A549 (cell line): ENCODE results near the gene MYF5. TPM values are rescaled to one million over a fixed set of nuclear protein-coding genes. Genes with fewer than 3 reads are reported as not detected.

Experiments
- ATAC-seq, 2 experiments: fragments of 200-7000 bp in 1 of 2; fragments of >200 bp in 1 of 2; cut with Nextera tagmentation in 1 of 2; cut with Tn5 transposase in 1 of 2; 3 replicates each; pipeline versions ENCODE4 v1.8.0 to v1.9.1; 2018 to 2020; ENCODE audit warnings: mild to moderate bottlenecking in 1 of 2, moderate library complexity in 1 of 2
- CTCF ChIA-PET: fragments of 300-600 bp; sonication (Branson Sonifier 250); formaldehyde crosslinking; extraction: SDS; loops from one replicate; lab custom pipeline; 2021; ENCODE audit warnings: antibody characterized with exemption, inconsistent platforms; lab: Yijun Ruan, JAX
- POLR2A ChIA-PET: fragments of 350-600 bp; formaldehyde crosslinking; extraction: SDS; loops from one replicate; lab custom pipeline; 2021; ENCODE audit warnings: antibody characterized with exemption, inconsistent platforms; lab: Yijun Ruan, JAX
- DNase-seq, 2 experiments: peaks; one replicate each; pipeline versions ENCODE4 v3.0.0 to v3.0.0-alpha.2; 2011 to 2016; ENCODE audit warnings: low read depth in 1 of 2, low spot score in 1 of 2
- FAIRE-seq: peaks from 2 replicates; lab custom pipeline; 2011; peaks lifted over from hg19 to GRCh38; lab: Jason Lieb, UNC
- H3K27ac ChIP-seq, 2 experiments: fragments of >200 bp; sonication (Bioruptor Twin); formaldehyde crosslinking; 3 replicates each; pipeline ENCODE4 v1.5.1; 2016 to 2017
- H3K4me1 ChIP-seq: fragments of >200 bp; sonication (Bioruptor Twin); formaldehyde crosslinking; 3 replicates; pipeline ENCODE4 v1.6.1; 2016
- H3K4me2 ChIP-seq: fragments of >200 bp; sonication (Bioruptor Twin); formaldehyde crosslinking; 3 replicates; pipeline ENCODE4 v1.6.1; 2016
- H3K4me3 ChIP-seq: fragments of >200 bp; sonication (Bioruptor Twin); formaldehyde crosslinking; 3 replicates; pipeline ENCODE4 v1.5.1; 2016
- H3K9me3 ChIP-seq: fragments of >200 bp; sonication (Bioruptor Twin); formaldehyde crosslinking; 3 replicates; pipeline ENCODE4 v1.6.1; 2016
- BCL3 ChIP-seq: fragments of >200 bp; sonication (Bioruptor Twin); formaldehyde crosslinking; IDR thresholded peaks from 3 replicates; pipeline ENCODE4 v1.6.1; 2016
- CEBPB ChIP-seq, 2 experiments: fragments of >200 bp in 1 of 2; sonication (Bioruptor Twin) in 1 of 2; formaldehyde crosslinking in 1 of 2; IDR thresholded peaks; 2 replicates each; pipeline ENCODE4 v1.6.1; 2012 to 2016
- CHD2 ChIP-seq: fragments of 150-350 bp; IDR thresholded peaks from 2 replicates; pipeline ENCODE4 v1.6.1; 2014; ENCODE audit warnings: low read length; ENCODE audit not compliant: partially characterized antibody
- CTCF ChIP-seq: fragments of >200 bp; sonication (Bioruptor Twin); formaldehyde crosslinking; IDR thresholded peaks from 3 replicates; pipeline ENCODE4 v1.5.1; 2016
- ESRRA ChIP-seq: fragments of 150-350 bp; IDR thresholded peaks from 2 replicates; pipeline ENCODE4 v1.6.1; 2014; ENCODE audit warnings: mild to moderate bottlenecking, low read length, borderline replicate concordance
- FOSB ChIP-seq: fragments of 250-450 bp; sonication (Bioruptor Pico); IDR thresholded peaks from 2 replicates; pipeline ENCODE4 v1.5.0; 2020; ENCODE audit warnings: mild to moderate bottlenecking, moderate library complexity
- FOXS1 ChIP-seq: fragments of 250-450 bp; sonication (Bioruptor Pico); IDR thresholded peaks from 2 replicates; pipeline ENCODE4 v1.5.0; 2020; ENCODE audit warnings: mild to moderate bottlenecking, moderate library complexity
- HDAC2 ChIP-seq: fragments of 200-600 bp; sonication (generic); IDR thresholded peaks from 2 replicates; pipeline ENCODE4 v1.6.1; 2016
- HES2 ChIP-seq: fragments of >200 bp; sonication (Bioruptor Twin); formaldehyde crosslinking; IDR thresholded peaks from 2 replicates; pipeline ENCODE4 v1.6.1; 2016
- HOXA7 ChIP-seq: fragments of 250-450 bp; sonication (Bioruptor Pico); IDR thresholded peaks from 2 replicates; pipeline ENCODE4 v1.5.0; 2020; ENCODE audit warnings: mild to moderate bottlenecking, moderate library complexity
- HOXB5 ChIP-seq: fragments of 250-450 bp; sonication (Bioruptor Pico); IDR thresholded peaks from 2 replicates; pipeline ENCODE4 v1.5.0; 2020; ENCODE audit warnings: mild to moderate bottlenecking, moderate library complexity
- JUN ChIP-seq, 2 experiments: fragments of >200 bp; sonication (Bioruptor Twin); formaldehyde crosslinking; IDR thresholded peaks; 2 replicates in 1 of 2; 3 replicates in 1 of 2; pipeline ENCODE4 v1.6.1; 2016 to 2017
- KDM5A ChIP-seq: fragments of 200-600 bp; sonication (generic); IDR thresholded peaks from 2 replicates; pipeline ENCODE4 v1.6.1; 2016; ENCODE audit warnings: antibody characterized with exemption, mild to moderate bottlenecking
- MAFK ChIP-seq: fragments of 450-650 bp; IDR thresholded peaks from 2 replicates; pipeline ENCODE4 v1.6.1; 2014; ENCODE audit not compliant: partially characterized antibody
- NPAS2 ChIP-seq: fragments of 250-450 bp; sonication (Bioruptor Pico); IDR thresholded peaks from 2 replicates; pipeline ENCODE4 v1.8.0; 2022; ENCODE audit warnings: mild to moderate bottlenecking, moderate library complexity, borderline replicate concordance
- RAD21 ChIP-seq, 2 experiments: fragments of >200 bp in 1 of 2; sonication (Bioruptor Twin) in 1 of 2; formaldehyde crosslinking in 1 of 2; IDR thresholded peaks in 1 of 2; conservative IDR thresholded peaks in 1 of 2; 2 replicates in 1 of 2; 3 replicates in 1 of 2; pipeline ENCODE4 v1.6.1; 2012 to 2018; ENCODE audit warnings: inconsistent platforms in 1 of 2
- RFX5 ChIP-seq: fragments of 450-650 bp; IDR thresholded peaks from 2 replicates; pipeline ENCODE4 v1.7.1; 2014; ENCODE audit warnings: antibody characterized with exemption, mild to moderate bottlenecking, moderate library complexity
- SMC3 ChIP-seq: fragments of >200 bp; sonication (Bioruptor Twin); formaldehyde crosslinking; IDR thresholded peaks from 3 replicates; pipeline ENCODE4 v1.6.1; 2018; ENCODE audit warnings: inconsistent platforms
- TP53 ChIP-seq: fragments of 250-450 bp; sonication (Bioruptor Pico); IDR thresholded peaks from 2 replicates; pipeline ENCODE4 v1.5.0; 2021; ENCODE audit warnings: mild to moderate bottlenecking, moderate library complexity
- USF2 ChIP-seq: fragments of 450-650 bp; IDR thresholded peaks from 2 replicates; pipeline ENCODE4 v1.6.1; 2014; ENCODE audit warnings: antibody characterized with exemption
- WGBS: methylation state at CpG from one replicate; pipeline ENCODE4 v1.1.6; 2017; ENCODE audit errors: missing lambda C conversion rate; 5-methylcytosine and 5-hydroxymethylcytosine counted together
- polyA plus RNA-seq, 4 experiments: library from polyadenylated mRNA; depleted of rRNA in 3 of 4; stranded (reverse); fragments of >200 nt; fragmentation: RNase III in 1 of 4; extraction: RNeasy Plus Mini Kit Qiagen cat#74134 plus additional on column Dnase treatment in 1 of 4; gene quantifications; 2 replicates in 3 of 4; 3 replicates in 1 of 4; pipeline ENCODE4 v1.2.3, GENCODE V29; 2011 to 2017

MYF5 gene
- polyA plus RNA-seq, 2 of the 4 experiments (the other 2 are of a cell fraction), result not detected

GRCh38 chr12:80763874-80764273 is 47.2 kb downstream of the MYF5 start:
- Histone ChIP-seq H3K4me3 (no peak overlapping the region), H3K27ac (no peak overlapping the region), H3K9me3 (no peaks in the 10 kb centered on the region), H3K4me2 (no peak overlapping the region), H3K4me1 (no peaks in the 10 kb centered on the region)
- WGBS, result 0% methylated on average over 4 of the region's 4 CpGs
- FAIRE-seq (peak; percentile 94), DNase-seq (peak in 1 of 2 experiments; percentile 53), ATAC-seq (no peak)
- TF ChIP-seq RAD21 (conservative IDR thresholded peaks at IDR 0.05 in 1 of 2, IDR thresholded peaks at IDR 0.05 in 1 of 2) (peak; percentile 66 to 78), KDM5A (no peak), USF2 (no peak), FOXS1 (no peak), SMC3 (peak; percentile 76), TP53 (CRISPR knock-in tag) (no peak), HOXB5 (CRISPR knock-in tag) (no peak), FOSB (no peak), CTCF (peak; percentile 76), HDAC2 (no peak), NPAS2 (CRISPR knock-in tag) (no peak)
- ChIA-PET POLR2A (no interaction called here), CTCF (interaction anchor here (0.7 to 1.9 kb wide), 4 partner anchors 18 to 560 kb away, joined by 3 to 8 read pairs (median 4); no protein-coding TSS in a partner anchor)

- ATAC-seq, result no peak
- CTCF ChIA-PET, result no interaction called here
- 34% methylated on average over 1 of the region's 1 CpG for whole genome bisulfite sequencing
- DNase-seq, result no peak
- FAIRE-seq, result no peak
- no peak for TF ChIP-seq SMC3
- no peak for TF ChIP-seq RAD21 (conservative IDR thresholded peaks at IDR 0.05 in 1 of 2, IDR thresholded peaks at IDR 0.05 in 1 of 2)
- TF ChIP-seq HES2, result no peak
- no peak for TF ChIP-seq USF2
- TF ChIP-seq CTCF, result no peak
- no peak for TF ChIP-seq ESRRA
- no peak for TF ChIP-seq KDM5A
- no peak for TF ChIP-seq RFX5
- TF ChIP-seq CHD2, result no peak
- no peak for TF ChIP-seq TP53 (CRISPR knock-in tag)
- TF ChIP-seq JUN (IDR thresholded peaks at IDR 0.05), result no peak
- TF ChIP-seq MAFK, result no peak
- TF ChIP-seq BCL3, result no peak
- no peak for TF ChIP-seq HOXA7 (CRISPR knock-in tag)
- TF ChIP-seq CEBPB (IDR thresholded peaks at IDR 0.05), result no peak
- Histone ChIP-seq H3K4me1 (no peaks in the 10 kb centered on the region), H3K9me3 (no peaks in the 10 kb centered on the region), H3K4me3 (no peak overlapping the region), H3K4me2 (no peak overlapping the region), H3K27ac (no peak overlapping the region)
- POLR2A ChIA-PET, result no interaction called here
Measured at GRCh38 chr12:80766210-80766609, 49.5 kb downstream of the MYF5 start.
